GM19238 (cell line): ENCODE measurements around the gene ZFPL1.

Experiments used
- DNase-seq: peaks from one replicate; pipeline ENCODE4 v3.0.0; 2011; ENCODE audit warnings: low spot score; ENCODE audit not compliant: insufficient read length

ZFPL1 gene

GRCh38 chr11:65059959-65060824 is 23.8 kb upstream of the ZFPL1 start:
- no peak for DNase-seq

GRCh38 chr11:65060913-65061408 is 23.1 kb upstream of the ZFPL1 start:
- DNase-seq = no peak

GRCh38 chr11:65063532-65063931 is 20.5 kb upstream of the ZFPL1 start:
- DNase-seq = no peak

- no peak for DNase-seq
Observed at GRCh38 chr11:65064847-65065240, 19.2 kb upstream of the ZFPL1 start.

DNA sequence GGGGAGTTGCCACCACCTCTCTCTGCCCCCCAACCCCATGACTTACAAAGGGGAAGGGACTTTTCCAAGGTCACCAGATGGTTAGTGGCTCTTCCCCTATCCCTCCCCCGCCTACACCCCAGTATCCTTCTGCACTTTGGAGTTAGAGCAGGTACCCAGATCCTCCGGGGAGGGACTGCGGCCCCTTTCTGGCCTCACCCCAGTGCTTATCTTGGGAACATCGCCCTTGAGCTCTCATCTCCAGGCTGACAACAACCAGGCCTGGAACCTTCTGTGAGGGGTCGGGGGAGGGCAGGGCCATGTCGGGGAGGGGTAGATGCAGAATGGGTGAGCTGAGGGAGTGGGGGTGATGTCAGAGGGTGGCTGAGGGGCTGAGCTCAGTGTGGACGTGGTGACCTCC is 18.2 kb upstream of the ZFPL1 start:
- no peak for DNase-seq

DNA sequence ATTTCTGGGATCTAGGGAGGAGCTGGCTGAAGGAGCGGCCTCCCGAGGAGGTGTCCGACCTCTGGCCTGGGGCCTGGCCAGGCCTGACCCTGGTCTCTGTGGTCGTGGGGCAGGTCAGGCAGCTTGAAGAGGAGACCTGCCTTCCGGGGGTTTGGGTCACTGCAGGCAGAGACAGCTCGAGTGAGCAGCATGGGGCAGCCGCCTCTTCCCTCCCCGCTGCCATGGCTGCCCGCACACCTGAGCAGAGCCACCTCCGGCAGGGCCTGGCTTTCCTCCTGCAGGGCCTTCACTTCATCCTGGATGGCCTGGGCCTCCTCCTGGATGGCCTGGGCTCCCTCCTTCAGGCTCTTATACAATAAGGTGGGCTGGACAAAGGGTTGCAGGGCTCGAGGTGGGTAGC is 17.7 kb upstream of the ZFPL1 start:
- no peak for DNase-seq

GRCh38 chr11:65066805-65067291 is 17.2 kb upstream of the ZFPL1 start:
- DNase-seq = no peak

DNA sequence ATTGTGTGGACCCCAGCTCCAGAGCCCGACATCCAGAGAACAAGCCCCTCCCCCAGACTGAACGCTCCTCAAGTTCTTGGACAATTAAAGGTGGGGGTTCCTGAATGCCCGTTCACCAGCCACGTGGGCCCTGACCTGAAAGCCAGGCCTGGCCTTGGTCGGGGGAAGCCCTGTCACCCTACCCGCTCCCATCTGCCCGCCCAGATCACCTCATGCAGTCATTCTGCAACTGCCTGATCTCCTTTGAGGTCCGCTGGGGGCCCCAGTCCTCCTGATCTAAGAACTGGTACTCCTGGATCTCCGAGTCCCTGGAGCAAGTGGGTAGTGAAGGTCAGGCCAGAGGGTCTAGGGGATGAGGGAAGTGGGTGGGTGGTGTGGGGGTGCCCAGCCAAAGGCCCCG is 16.6 kb upstream of the ZFPL1 start:
- DNase-seq = no peak

- DNase-seq = no peak
Observed at GRCh38 chr11:65069217-65069616, 14.8 kb upstream of the ZFPL1 start.

- no peak for DNase-seq
Observed at GRCh38 chr11:65071907-65072630, 12.0 kb upstream of the ZFPL1 start.

GRCh38 chr11:65072631-65072966 is 11.4 kb upstream of the ZFPL1 start:
- no peak for DNase-seq

- DNase-seq = no peak
Observed at GRCh38 chr11:65077451-65077850, 6.6 kb upstream of the ZFPL1 start.

- DNase-seq = peak; percentile 57
Observed at GRCh38 chr11:65078151-65078550, 5.9 kb upstream of the ZFPL1 start.

DNA sequence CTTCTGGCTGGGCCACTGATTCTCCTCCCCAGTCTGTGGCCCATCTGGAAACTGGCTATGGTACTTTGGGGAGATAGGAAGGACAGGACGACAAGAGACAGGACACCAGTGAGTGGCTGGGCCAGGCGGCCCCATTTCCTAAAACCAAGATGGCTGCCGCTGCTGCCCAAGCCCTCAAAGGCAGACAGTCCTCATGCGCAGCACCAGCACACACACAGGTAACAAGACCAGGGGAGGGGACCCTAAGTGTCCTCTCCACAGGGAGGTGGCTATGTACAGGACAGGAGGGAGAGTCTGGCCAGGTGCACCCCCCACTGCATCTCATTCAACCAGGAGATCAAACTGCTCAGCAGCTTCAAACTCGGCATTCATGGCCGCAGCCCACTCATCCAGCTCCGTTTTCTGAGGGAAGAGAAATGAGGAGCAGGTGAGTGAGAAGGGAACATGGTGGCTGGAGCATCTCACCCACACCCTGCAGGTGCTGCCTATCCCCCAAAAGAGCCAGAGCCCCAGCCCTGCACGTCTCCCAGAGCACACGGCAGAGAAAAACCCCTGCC is 5.2 kb upstream of the ZFPL1 start:
- DNase-seq = no peak

- no peak for DNase-seq
Observed at GRCh38 chr11:65083134-65083833, 738 bp upstream of the ZFPL1 start.

DNA sequence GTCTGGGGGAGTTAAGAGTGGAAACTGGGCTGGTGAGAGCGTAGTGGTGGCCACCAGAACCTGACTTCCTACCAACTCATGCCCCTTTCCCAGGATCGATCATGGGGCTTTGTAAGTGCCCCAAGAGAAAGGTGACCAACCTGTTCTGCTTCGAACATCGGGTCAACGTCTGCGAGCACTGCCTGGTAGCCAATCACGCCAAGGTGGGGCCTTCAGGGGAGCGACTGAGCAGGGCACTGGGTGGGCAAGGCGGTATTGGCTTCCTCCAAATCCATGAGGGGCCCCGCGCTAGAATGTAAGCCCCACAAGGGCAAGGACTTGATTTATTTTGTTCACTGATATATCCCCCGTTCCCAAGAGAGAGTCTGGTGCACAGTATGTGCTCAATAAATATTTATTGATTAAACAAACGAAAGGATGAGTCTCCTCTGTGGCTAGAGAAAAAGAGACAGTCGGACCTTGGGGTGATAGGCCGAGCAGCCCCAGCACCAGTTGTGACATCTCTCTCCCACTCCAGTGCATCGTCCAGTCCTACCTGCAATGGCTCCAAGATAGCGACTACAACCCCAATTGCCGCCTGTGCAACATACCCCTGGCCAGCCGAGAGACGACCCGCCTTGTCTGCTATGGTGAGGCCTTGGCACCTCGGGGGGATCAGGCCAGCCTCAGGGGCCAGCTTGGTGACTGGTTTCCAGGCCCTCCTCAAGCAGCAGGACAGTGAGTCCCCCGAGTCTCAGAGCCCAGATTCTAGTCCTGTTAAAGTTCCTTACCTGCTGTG is 765 bp downstream of the ZFPL1 start:
- DNase-seq = no peak

GRCh38 chr11:65085446-65085845 is 1.4 kb downstream of the ZFPL1 start:
- DNase-seq = no peak

DNA sequence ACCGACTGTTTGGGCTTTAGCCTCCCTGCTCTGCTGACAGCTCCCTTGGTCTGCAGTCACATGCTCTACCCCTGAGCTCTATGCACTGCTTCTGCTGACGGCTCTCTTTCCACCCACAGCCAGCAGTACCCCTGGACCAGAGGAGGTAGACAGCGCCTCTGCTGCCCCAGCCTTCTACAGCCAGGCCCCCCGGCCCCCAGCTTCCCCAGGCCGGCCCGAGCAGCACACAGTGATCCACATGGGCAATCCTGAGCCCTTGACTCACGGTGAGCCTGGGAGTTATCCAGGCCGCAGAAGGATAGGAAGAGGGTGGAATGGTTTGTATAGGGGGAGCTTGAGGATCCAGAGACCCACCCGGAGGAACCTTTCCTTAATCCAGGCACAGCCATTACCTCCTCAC is 2.8 kb downstream of the ZFPL1 start:
- no peak for DNase-seq

DNA sequence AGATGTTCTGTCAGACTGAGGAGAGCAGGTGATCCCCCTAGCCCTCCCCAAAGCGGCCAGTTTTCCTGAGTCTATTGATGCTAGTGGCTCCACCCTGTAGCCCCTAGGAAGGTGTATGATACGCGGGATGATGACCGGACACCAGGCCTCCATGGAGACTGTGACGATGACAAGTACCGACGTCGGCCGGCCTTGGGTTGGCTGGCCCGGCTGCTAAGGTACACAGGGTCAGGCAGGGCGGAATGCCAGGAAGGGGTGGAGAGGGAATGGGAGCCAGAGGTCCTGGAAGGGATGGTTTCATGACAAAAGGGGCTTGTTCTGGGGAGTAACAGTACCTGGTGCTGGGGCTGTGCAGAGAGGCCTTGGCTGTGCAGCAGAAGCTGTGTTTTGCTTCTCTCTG is 3.2 kb downstream of the ZFPL1 start:
- DNase-seq = no peak

DNA sequence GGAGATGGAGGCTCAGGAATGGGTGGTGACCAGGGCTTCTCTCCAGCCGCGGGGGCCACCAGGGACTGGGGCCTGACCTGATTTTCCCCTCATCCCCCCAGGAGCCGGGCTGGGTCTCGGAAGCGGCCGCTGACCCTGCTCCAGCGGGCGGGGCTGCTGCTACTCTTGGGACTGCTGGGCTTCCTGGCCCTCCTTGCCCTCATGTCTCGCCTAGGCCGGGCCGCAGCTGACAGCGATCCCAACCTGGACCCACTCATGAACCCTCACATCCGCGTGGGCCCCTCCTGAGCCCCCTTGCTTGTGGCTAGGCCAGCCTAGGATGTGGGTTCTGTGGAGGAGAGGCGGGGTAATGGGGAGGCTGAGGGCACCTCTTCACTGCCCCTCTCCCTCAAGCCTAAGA is 3.8 kb downstream of the ZFPL1 start:
- no peak for DNase-seq

DNA sequence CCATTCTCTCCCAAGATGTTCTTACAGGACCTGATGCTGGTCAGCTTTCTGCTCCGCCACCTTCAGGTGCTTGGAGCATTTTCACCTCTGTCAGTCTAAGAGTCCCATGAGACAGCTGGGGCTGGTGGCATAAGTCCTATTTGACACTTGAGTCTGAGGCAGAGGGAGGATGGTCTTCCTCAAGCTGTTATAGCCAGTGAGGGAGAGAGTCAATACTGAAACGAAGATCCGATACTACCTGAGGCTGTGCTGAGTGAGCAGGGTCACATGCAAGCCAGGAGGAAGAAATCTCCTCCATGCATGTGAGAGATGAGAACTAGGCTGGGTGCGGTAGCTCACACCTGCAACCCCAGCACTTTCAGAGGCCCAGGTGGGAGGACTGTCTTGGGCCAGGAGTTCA is 5.6 kb downstream of the ZFPL1 start:
- DNase-seq = no peak
